Colonic mucosa (tissue), 4 donors: ENCODE measurements around the gene PRRX2. TPM values are rescaled to one million over a fixed set of nuclear protein-coding genes. Genes with fewer than 3 reads are reported as not detected.

Experiments used
- DNase-seq: peaks from one replicate; pipeline ENCODE4 v3.0.0-alpha.2; 2020
- H3K27ac ChIP-seq: fragments of 200-600 bp; one replicate; pipeline ENCODE4 v1.8.0; 2021
- H3K27me3 ChIP-seq: fragments of 200-600 bp; one replicate; pipeline ENCODE4 v1.8.0; 2021
- H3K36me3 ChIP-seq: fragments of 200-600 bp; one replicate; pipeline ENCODE4 v1.8.0; 2021
- H3K4me1 ChIP-seq: fragments of 200-600 bp; one replicate; pipeline ENCODE4 v1.8.0; 2021; ENCODE audit warnings: mild to moderate bottlenecking
- H3K4me3 ChIP-seq: fragments of 200-600 bp; one replicate; pipeline ENCODE4 v1.8.0; 2021
- H3K9ac ChIP-seq, 2 donors: one replicate each; pipeline ENCODE4 v1.7.0; 2013; ENCODE audit warnings: control low read depth in 2 of 2, low read depth in 2 of 2, low read length in 2 of 2
- H3K9me3 ChIP-seq: fragments of 200-600 bp; one replicate; pipeline ENCODE4 v1.8.0; 2021
- intact Hi-C: fragments of 100-400 bp; cut with DNase I; formaldehyde crosslinking; loops from one replicate; pipeline ENCODE4 v1.14.1; 2022
- total RNA-seq, 2 donors: library from RNA; stranded (reverse); fragmentation: NEBNext Ultra II Directional in 1 of 2; extraction: Animal tissue kit (Norgen Biotek cat#: 25700) in 1 of 2; gene quantifications; one replicate each; pipeline ENCODE4 v1.2.1, GENCODE V29; 2021
- TF ChIP-seq, protein P1 (sequence below): fragments of 200-600 bp; IDR thresholded peaks from one replicate; pipeline ENCODE4 v1.8.0; 2022; ENCODE audit warnings: antibody characterized with exemption, mild to moderate bottlenecking
- donor health status: healthy.
- donor health status: DM: no; HTN: no; CAD: no.
- donor health status: DM: no; HTN: no; CAD: no.

Gene PRRX2
- total RNA-seq, 2 donors from 2014 or later, result 0.64 to 0.85 TPM

GRCh38 chr9:129624168-129624759, 41.2 kb upstream of the PRRX2 start:
- intact Hi-C loops, result no loop called here
- Histone ChIP-seq H3K4me3 (no peak overlapping the region), H3K36me3 (no peaks in the 10 kb centered on the region), H3K9me3 (no peaks in the 10 kb centered on the region), H3K4me1 (peaks cover 10% of the 10 kb centered on the region), H3K27ac (no peak overlapping the region), H3K9ac (no peak overlapping the region), H3K27me3 (no peaks in the 10 kb centered on the region)
- DNase-seq, result peak; percentile 72
- TF ChIP-seq, protein P1, sequence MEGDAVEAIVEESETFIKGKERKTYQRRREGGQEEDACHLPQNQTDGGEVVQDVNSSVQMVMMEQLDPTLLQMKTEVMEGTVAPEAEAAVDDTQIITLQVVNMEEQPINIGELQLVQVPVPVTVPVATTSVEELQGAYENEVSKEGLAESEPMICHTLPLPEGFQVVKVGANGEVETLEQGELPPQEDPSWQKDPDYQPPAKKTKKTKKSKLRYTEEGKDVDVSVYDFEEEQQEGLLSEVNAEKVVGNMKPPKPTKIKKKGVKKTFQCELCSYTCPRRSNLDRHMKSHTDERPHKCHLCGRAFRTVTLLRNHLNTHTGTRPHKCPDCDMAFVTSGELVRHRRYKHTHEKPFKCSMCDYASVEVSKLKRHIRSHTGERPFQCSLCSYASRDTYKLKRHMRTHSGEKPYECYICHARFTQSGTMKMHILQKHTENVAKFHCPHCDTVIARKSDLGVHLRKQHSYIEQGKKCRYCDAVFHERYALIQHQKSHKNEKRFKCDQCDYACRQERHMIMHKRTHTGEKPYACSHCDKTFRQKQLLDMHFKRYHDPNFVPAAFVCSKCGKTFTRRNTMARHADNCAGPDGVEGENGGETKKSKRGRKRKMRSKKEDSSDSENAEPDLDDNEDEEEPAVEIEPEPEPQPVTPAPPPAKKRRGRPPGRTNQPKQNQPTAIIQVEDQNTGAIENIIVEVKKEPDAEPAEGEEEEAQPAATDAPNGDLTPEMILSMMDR, result peak; percentile 71

DNA sequence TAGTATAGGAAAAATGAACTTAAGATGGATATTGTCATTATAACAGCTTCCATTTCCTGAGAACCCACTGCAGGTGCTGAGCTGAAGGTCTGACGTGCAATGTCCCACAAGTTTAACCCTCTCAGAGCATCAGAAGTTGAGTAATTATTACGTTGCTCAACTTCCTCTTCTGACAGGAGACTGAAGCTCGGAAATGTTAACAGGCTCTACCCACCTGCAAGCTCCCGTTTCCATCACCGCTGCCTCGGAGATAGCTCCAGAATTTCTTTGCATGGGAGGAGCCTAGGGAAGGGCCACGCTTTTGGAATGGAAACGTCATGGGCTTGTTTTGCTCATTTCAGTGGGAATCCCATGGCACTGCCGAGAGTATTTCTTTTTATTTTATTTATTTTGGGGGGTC, 40.5 kb upstream of the PRRX2 start:
- Histone ChIP-seq H3K36me3 (no peaks in the 10 kb centered on the region), H3K4me3 (no peak overlapping the region), H3K9ac (no peak overlapping the region), H3K9me3 (no peaks in the 10 kb centered on the region), H3K4me1 (peaks cover 10% of the 10 kb centered on the region), H3K27me3 (no peaks in the 10 kb centered on the region), H3K27ac (no peak overlapping the region)
- DNase-seq, result no peak
- TF ChIP-seq, protein P1, result no peak
- intact Hi-C loops, result no loop called here

DNA sequence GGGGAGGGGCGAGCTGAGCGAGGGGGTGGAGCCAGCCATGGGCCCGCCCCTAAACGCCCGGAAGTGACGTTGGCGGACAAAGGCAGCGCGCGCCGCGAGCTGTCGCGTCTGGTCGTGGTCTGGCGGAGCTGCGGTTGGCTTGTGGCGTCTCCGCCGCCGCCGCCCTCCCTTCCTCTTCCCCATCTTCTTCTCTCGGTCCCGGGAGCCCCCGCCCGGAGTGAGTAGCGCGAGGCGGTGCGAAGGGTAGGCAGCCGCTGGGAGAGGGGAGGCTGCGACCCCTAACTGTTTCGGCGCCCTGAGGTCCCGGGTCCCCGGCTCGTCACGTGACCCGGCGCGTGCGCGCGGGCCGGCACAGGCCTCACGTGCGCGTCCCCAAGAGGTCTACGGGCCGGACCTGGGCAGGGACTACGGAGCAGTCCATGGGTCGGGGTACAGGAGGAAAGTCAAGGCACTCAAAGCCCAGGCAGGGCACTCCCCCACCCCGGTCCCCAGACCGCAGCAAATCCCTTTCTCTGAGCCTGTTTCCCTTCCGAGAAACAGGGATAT, 39.3 kb upstream of the PRRX2 start, which contains the start of gene NTMT1:
Gene NTMT1, plus strand, starts transcription at position 85 of the 546 bp plus-strand sequence. CDS start 6,541 bp downstream, outside the sequence.
- Histone ChIP-seq H3K9ac (peak within 1 kb of the TSS; percentile 87 to 89), H3K9me3 (no peaks in the 10 kb centered on the region), H3K36me3 (no peaks in the 10 kb centered on the region), H3K27me3 (no peaks in the 10 kb centered on the region), H3K4me1 (peaks cover 10% of the 10 kb centered on the region), H3K27ac (peak within 1 kb of the TSS; percentile 78), H3K4me3 (peak within 1 kb of the TSS; percentile 63)
- intact Hi-C loops, result no loop called here
- peak; percentile 90 for DNase-seq
- TF ChIP-seq, protein P1, result no peak

DNA sequence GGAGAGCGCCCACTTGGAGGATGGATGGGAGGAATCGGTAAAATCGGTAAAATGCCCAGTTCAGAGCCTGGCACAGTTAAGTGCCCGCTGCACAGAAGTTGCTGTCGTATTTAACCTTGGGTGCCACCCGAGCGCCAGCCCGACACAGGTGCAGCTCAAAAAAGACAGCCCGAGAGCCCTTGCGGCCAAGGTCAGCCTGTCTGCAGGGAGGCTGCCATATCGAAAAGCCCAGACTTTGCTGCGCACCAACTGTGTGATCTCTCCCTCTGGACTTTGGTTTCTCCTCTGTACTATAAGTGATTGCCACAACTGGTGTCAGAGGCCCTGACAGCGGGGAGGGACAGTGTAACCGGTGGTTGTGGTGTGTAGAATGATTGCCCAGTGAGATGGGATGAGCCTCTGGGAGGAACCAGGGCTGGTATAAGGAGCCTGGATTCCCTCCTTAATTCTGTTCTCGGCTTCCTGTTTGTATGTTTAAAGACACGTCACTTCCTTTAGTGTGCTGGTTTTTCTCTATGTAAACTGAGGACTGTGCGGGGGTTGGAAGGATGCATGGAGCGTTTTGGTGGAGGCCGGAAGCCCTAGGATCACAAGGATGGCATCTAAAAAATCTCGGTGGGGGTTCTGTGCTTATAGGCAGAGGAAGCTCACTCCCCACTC, 38.7 kb upstream of the PRRX2 start:
- Histone ChIP-seq H3K4me1 (peaks cover 10% of the 10 kb centered on the region), H3K36me3 (no peaks in the 10 kb centered on the region), H3K9me3 (no peaks in the 10 kb centered on the region), H3K27ac (peak overlapping the region; percentile 78), H3K9ac (peak overlapping the region; percentile 87 to 89), H3K27me3 (no peaks in the 10 kb centered on the region), H3K4me3 (peak overlapping the region; percentile 63)
- peak; percentile 53 for DNase-seq
- intact Hi-C loops, result no loop called here
- TF ChIP-seq, protein P1, result no peak

GRCh38 chr9:129627556-129628440, 37.6 kb upstream of the PRRX2 start:
- no peaks in the 10 kb centered on the region for H3K27me3 ChIP-seq
- no peak for DNase-seq
- H3K4me3 ChIP-seq, result peak overlapping the region; percentile 63
- H3K27ac ChIP-seq, result peak overlapping the region; percentile 78
- H3K9ac ChIP-seq, result peak overlapping the region in 1 of 2 donors; percentile 87
- TF ChIP-seq, protein P1, result no peak
- no peaks in the 10 kb centered on the region for H3K36me3 ChIP-seq
- H3K9me3 ChIP-seq, result no peaks in the 10 kb centered on the region
- intact Hi-C loops, result no loop called here
- peaks cover 10% of the 10 kb centered on the region for H3K4me1 ChIP-seq
